Activated CD8-positive, alpha-beta T cell treated with anti-CD3 and anti-CD28 coated beads for 36 hours (primary cell): ENCODE data around the gene THADA. TPM values are rescaled to one million over a fixed set of nuclear protein-coding genes. Genes with fewer than 3 reads are reported as not detected.
A peak's percentile ranks its signal among the peaks of the same experiment; 100 is the strongest.

Experiments used
- ATAC-seq: fragments of 200-7000 bp; cut with Tn5 transposase; one replicate; pipeline ENCODE4 v1.10.0; 2021; ENCODE audit warnings: mild to moderate bottlenecking, moderate library complexity
- CTCF ChIA-PET: fragments of 350-600 bp; sonication (Branson Sonifier 250); formaldehyde crosslinking; loops from one replicate; lab custom pipeline; 2021; ENCODE audit warnings: antibody characterized with exemption; lab: Charles Lee
- POLR2A ChIA-PET: fragments of 350-600 bp; sonication (Branson Sonifier 250); formaldehyde crosslinking; loops from one replicate; lab custom pipeline; 2021; ENCODE audit warnings: antibody characterized with exemption; lab: Charles Lee
- DNase-seq: peaks from one replicate; pipeline ENCODE4 v3.0.0-alpha.2; 2020
- H3K27ac Mint-ChIP-seq: one replicate; pipeline ENCODE4 v1.8.0; 2021; ENCODE audit warnings: mild to moderate bottlenecking, mixed read lengths
- H3K27me3 Mint-ChIP-seq: one replicate; pipeline ENCODE4 v1.8.0; 2021; ENCODE audit warnings: mixed read lengths
- H3K36me3 Mint-ChIP-seq: one replicate; pipeline ENCODE4 v1.8.0; 2021; ENCODE audit warnings: low read depth, mixed read lengths
- H3K4me1 Mint-ChIP-seq: one replicate; pipeline ENCODE4 v1.8.0; 2021; ENCODE audit warnings: low read depth, mixed read lengths
- H3K4me3 Mint-ChIP-seq: one replicate; pipeline ENCODE4 v1.8.0; 2021; ENCODE audit warnings: mild to moderate bottlenecking, moderate library complexity, mixed read lengths
- H3K9me3 Mint-ChIP-seq: one replicate; pipeline ENCODE4 v1.8.0; 2021; ENCODE audit warnings: mixed read lengths
- intact Hi-C: fragments of 100-400 bp; cut with micrococcal nuclease; formaldehyde crosslinking; loops from one replicate; pipeline ENCODE4 v1.10.0; 2022
- total RNA-seq, 2 experiments: library from RNA; stranded (reverse); gene quantifications; one replicate each; pipeline ENCODE4 v1.2.3, GENCODE V29; 2021
- TF ChIP-seq, protein P1 (sequence below): fragments of 200-600 bp; IDR thresholded peaks from one replicate; pipeline ENCODE4 v1.8.0; 2022; ENCODE audit warnings: antibody characterized with exemption, mild to moderate bottlenecking

Gene THADA, protein sequence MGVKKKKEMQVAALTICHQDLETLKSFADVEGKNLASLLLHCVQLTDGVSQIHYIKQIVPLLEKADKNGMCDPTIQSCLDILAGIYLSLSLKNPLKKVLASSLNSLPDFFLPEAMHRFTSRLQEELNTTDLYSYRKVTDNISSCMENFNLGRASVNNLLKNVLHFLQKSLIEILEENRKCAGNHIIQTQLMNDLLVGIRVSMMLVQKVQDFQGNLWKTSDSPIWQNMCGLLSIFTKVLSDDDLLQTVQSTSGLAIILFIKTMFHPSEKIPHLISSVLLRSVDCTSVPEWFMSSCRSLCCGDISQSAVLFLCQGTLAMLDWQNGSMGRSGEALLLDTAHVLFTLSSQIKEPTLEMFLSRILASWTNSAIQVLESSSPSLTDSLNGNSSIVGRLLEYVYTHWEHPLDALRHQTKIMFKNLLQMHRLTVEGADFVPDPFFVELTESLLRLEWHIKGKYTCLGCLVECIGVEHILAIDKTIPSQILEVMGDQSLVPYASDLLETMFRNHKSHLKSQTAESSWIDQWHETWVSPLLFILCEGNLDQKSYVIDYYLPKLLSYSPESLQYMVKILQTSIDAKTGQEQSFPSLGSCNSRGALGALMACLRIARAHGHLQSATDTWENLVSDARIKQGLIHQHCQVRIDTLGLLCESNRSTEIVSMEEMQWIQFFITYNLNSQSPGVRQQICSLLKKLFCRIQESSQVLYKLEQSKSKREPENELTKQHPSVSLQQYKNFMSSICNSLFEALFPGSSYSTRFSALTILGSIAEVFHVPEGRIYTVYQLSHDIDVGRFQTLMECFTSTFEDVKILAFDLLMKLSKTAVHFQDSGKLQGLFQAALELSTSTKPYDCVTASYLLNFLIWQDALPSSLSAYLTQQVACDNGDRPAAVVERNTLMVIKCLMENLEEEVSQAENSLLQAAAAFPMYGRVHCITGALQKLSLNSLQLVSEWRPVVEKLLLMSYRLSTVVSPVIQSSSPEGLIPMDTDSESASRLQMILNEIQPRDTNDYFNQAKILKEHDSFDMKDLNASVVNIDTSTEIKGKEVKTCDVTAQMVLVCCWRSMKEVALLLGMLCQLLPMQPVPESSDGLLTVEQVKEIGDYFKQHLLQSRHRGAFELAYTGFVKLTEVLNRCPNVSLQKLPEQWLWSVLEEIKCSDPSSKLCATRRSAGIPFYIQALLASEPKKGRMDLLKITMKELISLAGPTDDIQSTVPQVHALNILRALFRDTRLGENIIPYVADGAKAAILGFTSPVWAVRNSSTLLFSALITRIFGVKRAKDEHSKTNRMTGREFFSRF (N-terminal part only)
- total RNA-seq = 10 to 100 TPM; 31.3 to 31.6 TPM

GRCh38 chr2:43595603-43596412 lies at the start of gene THADA:
THADA (minus strand) TSS chr2:43596038; CDS start chr2:43592392, 3,646 bp downstream.
- ATAC-seq = peak; percentile 98
- H3K36me3 Mint-ChIP-seq = peaks cover 14% of the 10 kb centered on the region
- peak within 1 kb of the TSS; percentile 98 for H3K27ac Mint-ChIP-seq
- peaks cover 29% of the 10 kb centered on the region for H3K4me1 Mint-ChIP-seq
- intact Hi-C loops = no loop called here
- no peaks in the 10 kb centered on the region for H3K9me3 Mint-ChIP-seq
- CTCF ChIA-PET = interaction anchor here (0.9 to 2.5 kb wide), 9 partner anchors 8 to 22 kb away, joined by 3 to 16 read pairs (median 5); no protein-coding TSS in a partner anchor
- peak within 1 kb of the TSS; percentile 99 for H3K4me3 Mint-ChIP-seq
- H3K27me3 Mint-ChIP-seq = peaks cover 1% of the 10 kb centered on the region
- TF ChIP-seq, protein P1, sequence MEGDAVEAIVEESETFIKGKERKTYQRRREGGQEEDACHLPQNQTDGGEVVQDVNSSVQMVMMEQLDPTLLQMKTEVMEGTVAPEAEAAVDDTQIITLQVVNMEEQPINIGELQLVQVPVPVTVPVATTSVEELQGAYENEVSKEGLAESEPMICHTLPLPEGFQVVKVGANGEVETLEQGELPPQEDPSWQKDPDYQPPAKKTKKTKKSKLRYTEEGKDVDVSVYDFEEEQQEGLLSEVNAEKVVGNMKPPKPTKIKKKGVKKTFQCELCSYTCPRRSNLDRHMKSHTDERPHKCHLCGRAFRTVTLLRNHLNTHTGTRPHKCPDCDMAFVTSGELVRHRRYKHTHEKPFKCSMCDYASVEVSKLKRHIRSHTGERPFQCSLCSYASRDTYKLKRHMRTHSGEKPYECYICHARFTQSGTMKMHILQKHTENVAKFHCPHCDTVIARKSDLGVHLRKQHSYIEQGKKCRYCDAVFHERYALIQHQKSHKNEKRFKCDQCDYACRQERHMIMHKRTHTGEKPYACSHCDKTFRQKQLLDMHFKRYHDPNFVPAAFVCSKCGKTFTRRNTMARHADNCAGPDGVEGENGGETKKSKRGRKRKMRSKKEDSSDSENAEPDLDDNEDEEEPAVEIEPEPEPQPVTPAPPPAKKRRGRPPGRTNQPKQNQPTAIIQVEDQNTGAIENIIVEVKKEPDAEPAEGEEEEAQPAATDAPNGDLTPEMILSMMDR = no peak
- POLR2A ChIA-PET = interaction anchor here (0.8 to 2.5 kb wide), 6 partner anchors 10 to 785 kb away, joined by 3 to 14 read pairs (median 4); no protein-coding TSS in a partner anchor
- peak; percentile 100 for DNase-seq

GRCh38 chr2:43643680-43644079 lies 47.8 kb upstream of the THADA start:
- TF ChIP-seq, protein P1 = no peak
- ChIA-PET POLR2A (no interaction called here), CTCF (no interaction called here)
- no peaks in the 10 kb centered on the region for H3K36me3 Mint-ChIP-seq
- no peak overlapping the region for H3K27ac Mint-ChIP-seq
- peaks cover 5% of the 10 kb centered on the region for H3K27me3 Mint-ChIP-seq
- DNase-seq (no peak), ATAC-seq (no peak)
- H3K9me3 Mint-ChIP-seq = peaks cover 7% of the 10 kb centered on the region
- no peaks in the 10 kb centered on the region for H3K4me1 Mint-ChIP-seq
- intact Hi-C loops = no loop called here
- no peak overlapping the region for H3K4me3 Mint-ChIP-seq

DNA sequence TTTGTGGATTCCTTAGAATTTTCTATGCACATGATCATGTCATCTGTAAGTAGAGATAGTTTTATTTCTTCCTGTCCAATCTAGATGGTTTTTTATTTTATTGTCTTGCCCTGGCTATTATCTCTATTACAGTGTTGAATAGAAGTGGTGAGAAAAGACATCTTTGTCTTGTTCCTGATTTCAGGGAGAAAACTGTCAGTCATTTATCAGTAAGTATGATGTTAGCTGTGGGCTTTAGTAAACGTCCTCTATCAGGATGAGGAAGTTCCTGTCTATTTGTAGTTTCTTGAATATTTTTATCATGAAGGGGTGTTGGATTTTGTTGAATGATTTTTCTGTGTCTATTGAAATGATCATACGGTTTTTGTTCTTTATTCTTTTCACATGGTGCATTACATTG lies 46.5 kb upstream of the THADA start:
- CTCF ChIA-PET = no interaction called here
- ATAC-seq = no peak

More for the DNA sequence above, 46.5 kb upstream of the THADA start:
- Mint-ChIP-seq H3K9me3 (peaks cover 7% of the 10 kb centered on the region), H3K27ac (no peak overlapping the region), H3K4me3 (no peak overlapping the region), H3K36me3 (no peaks in the 10 kb centered on the region), H3K27me3 (peaks cover 11% of the 10 kb centered on the region), H3K4me1 (peaks cover 3% of the 10 kb centered on the region)
- POLR2A ChIA-PET = no interaction called here
- DNase-seq = no peak
- TF ChIP-seq, protein P1 = no peak
- intact Hi-C loops = no loop called here
